Activated naive CD4-positive, alpha-beta T cell treated with anti-CD3 and anti-CD28 coated beads for 36 hours (primary cell): Measurements from ENCODE around the gene VSIG10. TPM values are rescaled to one million over a fixed set of nuclear protein-coding genes. Genes with fewer than 3 reads are reported as not detected.
A peak's percentile ranks its signal among the peaks of the same experiment; 100 is the strongest.
"Not testable (repeated sequence)": the region's sequence is repeated elsewhere in the genome, so short reads cannot be mapped to it uniquely, and the experiment has no call there.

ENCODE experiments used
- CTCF ChIA-PET: fragments of 350-600 bp; sonication (Branson Sonifier 250); formaldehyde crosslinking; loops from one replicate; lab custom pipeline; 2021; ENCODE audit warnings: antibody characterized with exemption; lab: Charles Lee
- DNase-seq: peaks from one replicate; pipeline ENCODE4 v3.0.0-alpha.2; 2020
- H3K27ac Mint-ChIP-seq: one replicate; pipeline ENCODE4 v1.8.0; 2021; ENCODE audit warnings: mild to moderate bottlenecking, mixed read lengths
- H3K27me3 Mint-ChIP-seq: one replicate; pipeline ENCODE4 v1.8.0; 2021; ENCODE audit warnings: low read depth, mixed read lengths
- H3K36me3 Mint-ChIP-seq: one replicate; pipeline ENCODE4 v1.8.0; 2021; ENCODE audit warnings: low read depth, mixed read lengths
- H3K4me1 Mint-ChIP-seq: one replicate; pipeline ENCODE4 v1.8.0; 2021; ENCODE audit warnings: low read depth, mixed read lengths
- H3K4me3 Mint-ChIP-seq: one replicate; pipeline ENCODE4 v1.8.0; 2021; ENCODE audit warnings: mild to moderate bottlenecking, moderate library complexity, mixed read lengths
- H3K9me3 Mint-ChIP-seq: one replicate; pipeline ENCODE4 v1.8.0; 2021; ENCODE audit warnings: mixed read lengths
- intact Hi-C: fragments of 100-400 bp; cut with micrococcal nuclease; formaldehyde crosslinking; loops from one replicate; pipeline ENCODE4 v1.15.1; 2023
- total RNA-seq, 2 experiments: library from RNA; stranded (reverse); gene quantifications; one replicate each; pipeline ENCODE4 v1.2.3, GENCODE V29; 2021

VSIG10 gene
- total RNA-seq, 2 experiments from 2014 or later = 1.7 to 2.4 TPM

GRCh38 chr12:118022728-118023109 lies 81.1 kb downstream of the VSIG10 start:
- Mint-ChIP-seq H3K36me3 (peaks cover 60% of the 10 kb centered on the region), H3K4me3 (no peak overlapping the region), H3K4me1 (peaks cover 13% of the 10 kb centered on the region), H3K27me3 (no peaks in the 10 kb centered on the region), H3K9me3 (no peaks in the 10 kb centered on the region), H3K27ac (no peak overlapping the region)
- intact Hi-C loops = loop anchor here (5.0 kb wide), 1 partner anchor 1785 kb away; no protein-coding TSS in a partner anchor
- CTCF ChIA-PET = interaction anchor here (1.1 to 1.2 kb wide), 2 partner anchors 32 to 159 kb away, joined by 3 to 4 read pairs; no protein-coding TSS in a partner anchor
- DNase-seq = no peak

DNA sequence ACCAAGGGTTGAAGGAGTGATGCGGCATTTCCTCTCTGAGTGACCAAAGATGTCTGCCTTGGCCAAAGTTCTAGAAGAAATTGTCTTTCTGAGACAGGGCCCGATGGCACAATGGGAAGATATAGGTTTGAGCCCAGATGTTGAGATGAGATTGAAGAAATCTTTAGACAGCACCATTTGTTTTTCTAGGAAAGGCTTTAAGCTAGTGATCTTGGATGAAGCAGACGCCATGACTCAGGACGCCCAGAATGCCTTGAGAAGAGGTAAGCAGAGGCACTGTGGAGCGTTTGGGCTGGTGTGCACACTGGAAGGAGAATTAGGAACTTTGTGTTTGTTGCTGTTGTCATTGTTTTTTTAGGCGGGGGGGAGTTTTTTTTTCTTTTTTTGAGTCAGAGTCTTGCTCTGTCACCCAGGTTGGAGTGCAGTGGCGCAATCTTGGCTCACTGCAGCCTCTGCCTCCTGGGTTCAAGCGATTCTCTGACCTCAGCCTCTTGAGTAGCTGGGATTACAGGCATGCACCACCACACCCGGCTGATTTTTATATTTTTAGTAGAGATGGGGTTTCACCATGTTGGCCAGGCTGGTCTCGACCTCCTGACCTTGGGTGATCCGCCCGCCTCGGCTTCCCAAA lies 81.6 kb downstream of the VSIG10 start:
- peaks cover 56% of the 10 kb centered on the region for H3K36me3 Mint-ChIP-seq
- H3K4me1 Mint-ChIP-seq = peaks cover 15% of the 10 kb centered on the region
- H3K27me3 Mint-ChIP-seq, H3K4me3 Mint-ChIP-seq, DNase-seq, H3K9me3 Mint-ChIP-seq, H3K27ac Mint-ChIP-seq: not testable (repeated sequence)
- CTCF ChIA-PET = interaction anchor here (1.1 to 1.2 kb wide), 2 partner anchors 33 to 159 kb away, joined by 3 to 4 read pairs; no protein-coding TSS in a partner anchor
- intact Hi-C loops = loop anchor here (5.0 kb wide), 1 partner anchor 1785 kb away; no protein-coding TSS in a partner anchor

DNA sequence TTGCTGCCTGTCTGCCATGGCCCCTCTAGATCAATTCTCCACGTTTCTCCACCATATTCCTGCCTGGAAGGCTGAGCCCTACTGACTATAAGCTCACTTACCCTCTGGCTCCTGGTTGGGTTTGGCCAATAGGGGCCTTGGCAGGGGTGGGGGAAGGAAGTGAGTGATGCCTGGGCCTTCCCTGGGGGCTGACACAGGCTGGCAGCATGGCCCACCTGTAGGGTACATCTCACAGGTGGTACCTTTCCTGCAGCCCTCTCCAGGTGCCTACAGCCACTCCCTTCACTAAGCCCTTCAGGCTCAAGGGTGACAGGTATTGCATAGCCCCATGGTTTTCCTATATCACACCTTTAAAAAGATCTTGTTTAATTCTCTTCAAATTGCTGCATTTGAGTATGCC lies 83.8 kb downstream of the VSIG10 start:
- Mint-ChIP-seq H3K9me3 (no peaks in the 10 kb centered on the region), H3K36me3 (peaks cover 44% of the 10 kb centered on the region), H3K27ac (no peak overlapping the region), H3K27me3 (no peaks in the 10 kb centered on the region), H3K4me1 (peaks cover 21% of the 10 kb centered on the region), H3K4me3 (no peak overlapping the region)
- intact Hi-C loops = loop anchor here (5.0 kb wide), 1 partner anchor 1787 kb away; no protein-coding TSS in a partner anchor
- no peak for DNase-seq
- CTCF ChIA-PET = no interaction called here

DNA sequence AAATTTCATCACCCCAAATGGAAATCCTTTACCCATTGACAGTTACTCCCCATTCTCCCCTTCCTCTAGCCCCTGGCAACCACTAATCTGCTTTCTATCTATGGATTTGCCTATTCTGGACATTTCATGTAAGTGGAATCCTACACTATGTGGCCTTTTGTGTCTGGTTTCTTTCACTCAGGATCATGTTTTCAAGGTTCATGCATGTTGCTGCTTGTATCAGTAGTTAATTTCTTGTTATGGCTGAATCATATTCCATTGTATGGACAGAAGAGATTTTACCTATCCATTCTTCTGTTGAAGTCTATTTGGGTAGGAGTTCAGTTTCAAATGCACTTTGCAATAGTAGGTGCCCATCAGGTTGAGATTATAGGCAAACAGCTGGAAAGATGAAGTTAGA lies 85.9 kb downstream of the VSIG10 start:
- DNase-seq = no peak
- Mint-ChIP-seq H3K4me1 (peaks cover 21% of the 10 kb centered on the region), H3K27ac (no peak overlapping the region)

DNA sequence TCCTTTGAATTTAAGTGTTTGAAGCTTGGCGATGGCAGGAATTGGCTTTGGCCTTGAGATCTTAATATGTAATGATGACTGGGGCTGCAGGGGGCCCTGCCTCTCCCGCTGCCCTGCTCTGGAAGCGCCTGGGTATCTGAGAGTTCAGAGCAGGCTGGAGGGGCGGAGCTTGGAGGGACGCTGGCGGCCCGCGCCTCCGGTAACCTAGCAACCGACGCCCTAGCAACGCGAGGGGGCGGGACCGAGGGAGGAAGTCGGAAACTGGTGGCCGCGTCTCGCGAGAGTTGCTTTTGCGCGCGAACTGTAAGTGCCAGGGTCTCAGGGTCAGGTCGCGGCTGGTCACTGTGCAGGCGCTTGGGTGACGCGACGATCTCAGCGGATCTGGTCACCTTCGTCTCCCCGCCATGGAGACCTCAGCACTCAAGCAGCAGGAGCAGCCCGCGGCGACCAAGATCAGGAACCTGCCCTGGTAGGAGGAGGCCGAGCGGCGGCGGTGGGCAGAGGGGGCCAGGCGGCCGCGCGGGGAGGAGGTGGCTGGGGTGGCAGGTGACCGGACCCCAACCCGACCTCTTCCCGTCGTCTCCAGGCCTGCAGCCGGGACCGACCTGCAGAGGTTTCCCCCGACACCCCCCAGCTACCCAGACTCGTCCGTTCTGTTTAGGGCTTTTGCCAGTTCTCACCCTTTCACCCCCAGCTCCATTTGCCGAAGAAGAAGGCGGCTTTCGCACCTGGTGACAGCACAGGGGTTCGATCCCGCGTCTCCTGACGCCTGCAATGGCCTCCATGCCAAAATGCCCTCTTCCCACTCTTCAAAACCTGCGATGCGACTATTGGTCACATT lies 87.2 kb downstream of the VSIG10 start, which contains the start of gene RFC5:
RFC5 (plus strand) TSS at position 280 of the 841 bp plus-strand sequence; CDS start at position 405, 125 bp downstream.
- Mint-ChIP-seq H3K9me3 (no peaks in the 10 kb centered on the region), H3K4me1 (peaks cover 19% of the 10 kb centered on the region), H3K36me3 (peaks cover 24% of the 10 kb centered on the region), H3K4me3 (peak within 1 kb of the TSS; percentile 96), H3K27ac (peak within 1 kb of the TSS; percentile 88), H3K27me3 (no peaks in the 10 kb centered on the region)
- CTCF ChIA-PET = interaction anchor here (0.6 to 2.2 kb wide), 6 partner anchors 12 to 927 kb away, joined by 3 to 7 read pairs (median 4); partner anchors contain the start of gene SUDS3
- intact Hi-C loops = loop anchor here (1.0 kb wide), 7 partner anchors 19 to 1278 kb away; partner anchors contain the start of genes PEBP1, RNFT2, SPRING1 and SUDS3
- DNase-seq = peak; percentile 98

More for the DNA sequence above, 85.9 kb downstream of the VSIG10 start:
- Mint-ChIP-seq H3K9me3 (no peaks in the 10 kb centered on the region), H3K27me3 (no peaks in the 10 kb centered on the region), H3K36me3 (peaks cover 32% of the 10 kb centered on the region), H3K4me3 (peak overlapping the region; percentile 96)
- intact Hi-C loops = no loop called here
- CTCF ChIA-PET = no interaction called here

DNA sequence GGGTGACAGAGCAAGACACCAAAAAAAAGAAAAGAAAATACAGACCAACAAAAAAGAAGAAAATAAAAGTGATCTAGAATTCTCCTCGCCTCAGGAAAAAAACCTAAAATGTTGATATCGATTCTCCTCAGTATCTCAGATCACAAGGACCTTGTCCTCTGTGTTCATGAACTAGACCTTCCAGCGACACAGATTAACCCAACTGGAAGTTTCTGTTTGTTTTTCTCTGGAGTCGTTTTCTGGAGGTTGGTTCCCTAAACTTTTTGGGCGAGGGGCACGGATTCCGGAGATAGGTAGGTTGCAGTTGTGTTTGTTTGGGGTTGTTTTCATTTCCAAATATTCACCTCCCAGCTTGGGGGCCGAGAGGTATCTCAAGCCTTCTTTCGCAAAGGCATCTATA lies 87.9 kb downstream of the VSIG10 start:
- peaks cover 20% of the 10 kb centered on the region for H3K36me3 Mint-ChIP-seq
- H3K4me1 Mint-ChIP-seq = peaks cover 19% of the 10 kb centered on the region
- no peaks in the 10 kb centered on the region for H3K27me3 Mint-ChIP-seq
- H3K9me3 Mint-ChIP-seq = no peaks in the 10 kb centered on the region
- DNase-seq = no peak
- peak overlapping the region; percentile 1 for H3K4me3 Mint-ChIP-seq
- intact Hi-C loops = loop anchor here (1.0 kb wide), 7 partner anchors 19 to 1278 kb away; partner anchors contain the start of genes PEBP1, RNFT2, SPRING1 and SUDS3
- CTCF ChIA-PET = interaction anchor here (0.7 to 2.2 kb wide), 4 partner anchors 12 to 927 kb away, joined by 3 to 7 read pairs (median 4); partner anchors contain the start of gene SUDS3
- no peak overlapping the region for H3K27ac Mint-ChIP-seq

DNA sequence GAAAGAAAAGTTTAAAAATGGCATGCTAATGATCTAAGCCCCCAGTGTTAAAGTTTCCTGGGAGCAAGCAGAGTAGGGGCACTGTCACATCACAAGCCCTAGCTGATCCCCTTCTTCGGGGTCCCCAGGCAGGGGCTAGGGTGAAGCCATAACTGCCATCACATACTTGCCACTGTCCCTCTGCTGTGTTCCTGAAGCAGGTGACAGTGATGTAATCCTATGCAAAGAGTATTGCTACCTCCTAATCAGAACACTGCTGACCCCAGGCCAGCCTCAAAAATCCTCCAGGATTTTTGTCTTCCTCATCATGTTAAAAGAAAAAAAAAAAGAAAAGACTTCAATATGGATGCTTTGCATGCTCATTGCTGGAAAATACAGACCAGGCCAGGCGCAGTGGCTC lies 88.5 kb downstream of the VSIG10 start:
- Mint-ChIP-seq H3K27me3 (no peaks in the 10 kb centered on the region), H3K36me3 (peaks cover 14% of the 10 kb centered on the region), H3K27ac (no peak overlapping the region), H3K9me3 (no peaks in the 10 kb centered on the region), H3K4me3 (no peak overlapping the region), H3K4me1 (peaks cover 19% of the 10 kb centered on the region)
- CTCF ChIA-PET = interaction anchor here (2.2 kb wide), 1 partner anchor 40 kb away, joined by 7 read pairs; no protein-coding TSS in a partner anchor
- intact Hi-C loops = no loop called here
- no peak for DNase-seq

Other genes starting within 250 kb of the VSIG10 start
- under 1 TPM in 1 of 2 experiments, not detected in 1; 0.05 TPM for gene KSR2, start 135.0 kb downstream of the VSIG10 start, total RNA-seq
- 10 to 100 TPM; 62.0 to 62.5 TPM for gene RFC5, start 87.3 kb downstream of the VSIG10 start, total RNA-seq
- 10 to 100 TPM; 31.0 to 31.7 TPM for gene WSB2, start 42.8 kb downstream of the VSIG10 start, total RNA-seq
- 100 to 1,000 TPM; 117 to 120 TPM for gene PEBP1, start 32.1 kb upstream of the VSIG10 start, total RNA-seq